HG03196 (cell line): Measurements from ENCODE around the gene BICD1.
A peak's percentile ranks its signal among the peaks of the same experiment; 100 is the strongest.

ENCODE experiments used
- ATAC-seq: cut with Tn5 transposase; IDR thresholded peaks from one replicate; pipeline ENCODE4 v1.9.1; 2021; ENCODE audit not compliant: unreplicated experiment

The BICD1 gene

DNA sequence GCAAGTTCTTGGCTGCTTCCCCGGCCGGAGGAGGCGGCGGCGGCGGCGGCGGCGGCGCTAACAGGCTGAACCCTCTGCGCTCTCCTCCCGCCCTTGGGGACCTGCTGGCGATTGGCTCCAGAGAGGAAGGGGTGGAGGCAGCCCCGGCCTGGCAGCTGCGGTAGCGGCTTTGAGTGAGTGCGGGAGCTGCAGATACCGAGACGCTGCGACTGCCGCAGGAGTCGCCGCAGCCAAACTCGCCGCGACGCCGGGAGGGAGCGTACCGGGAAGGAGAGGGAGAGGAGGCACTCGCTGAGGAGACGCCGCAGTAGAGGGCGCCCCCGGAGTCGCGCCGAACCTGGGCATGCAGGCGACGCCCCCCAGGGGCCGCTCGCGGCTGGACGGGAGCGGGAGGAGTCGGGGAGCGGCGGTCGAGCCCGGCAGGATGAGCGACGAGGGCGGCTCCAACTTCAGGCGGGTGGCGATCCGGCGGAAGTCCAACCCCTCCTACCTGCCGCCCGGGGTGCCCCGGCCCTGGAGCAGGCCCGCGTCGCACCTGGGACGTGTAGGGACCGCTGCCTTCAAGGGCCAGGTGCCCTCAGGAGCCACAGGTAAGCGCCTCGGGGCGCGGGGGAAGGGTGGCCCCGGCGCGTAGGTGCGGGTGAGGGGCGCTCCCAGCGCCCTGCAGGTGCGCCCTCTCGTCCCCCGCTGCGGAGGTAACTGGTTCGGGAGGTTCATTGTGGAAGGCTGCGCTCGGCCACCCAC lies 292.9 kb downstream of the BICD1 start, which contains the start of gene FGD4:
FGD4 (plus strand) TSS at position 189 of the 744 bp plus-strand sequence.
- peak; percentile 84 for ATAC-seq

DNA sequence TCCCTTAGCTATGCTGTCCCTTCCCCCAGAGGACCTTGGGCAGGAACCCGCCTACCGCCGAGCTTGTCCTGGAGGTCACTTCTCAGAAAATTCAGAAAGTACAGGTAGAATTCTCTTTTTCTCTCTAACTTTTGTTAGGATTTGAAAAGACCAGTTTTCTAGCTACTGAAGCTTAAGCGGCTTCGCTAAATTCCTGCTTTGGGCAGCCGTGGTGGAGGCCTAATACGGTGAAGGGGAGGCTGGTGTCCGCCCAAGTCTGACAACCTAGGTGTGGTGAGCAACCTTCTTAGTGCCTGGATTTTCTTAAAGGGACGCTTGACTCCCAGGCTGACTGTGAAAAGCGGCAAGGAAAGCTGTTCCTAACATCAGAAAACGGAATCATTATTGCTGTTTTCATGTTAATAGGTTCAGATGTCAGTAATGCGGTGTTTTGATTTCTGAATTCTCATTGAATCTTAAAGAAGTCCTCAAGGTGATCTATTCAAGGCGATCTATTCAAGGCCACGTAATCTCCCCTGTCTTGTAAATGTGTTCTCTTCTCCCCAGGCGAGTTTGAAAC lies 293.5 kb downstream of the BICD1 start:
- no peak for ATAC-seq

DNA sequence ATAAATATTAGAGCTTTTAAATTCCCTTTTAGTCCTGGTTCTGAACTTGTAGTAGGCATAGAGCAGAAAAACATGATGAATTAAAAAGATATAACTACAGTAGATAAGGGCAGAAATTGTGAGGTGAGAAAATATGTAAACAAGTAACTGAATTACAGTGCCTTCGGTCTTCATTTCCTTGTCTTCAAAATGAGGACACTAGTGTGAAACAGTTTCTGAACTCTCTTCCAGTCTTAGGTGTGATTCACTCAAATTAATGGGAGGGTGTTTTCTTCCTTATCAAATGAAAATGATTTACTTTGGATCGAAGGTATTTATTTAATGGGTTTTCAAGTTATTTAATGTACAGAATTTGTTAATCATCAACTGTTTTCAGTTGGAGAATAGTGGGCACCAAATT lies 294.2 kb downstream of the BICD1 start:
- no peak for ATAC-seq

DNA sequence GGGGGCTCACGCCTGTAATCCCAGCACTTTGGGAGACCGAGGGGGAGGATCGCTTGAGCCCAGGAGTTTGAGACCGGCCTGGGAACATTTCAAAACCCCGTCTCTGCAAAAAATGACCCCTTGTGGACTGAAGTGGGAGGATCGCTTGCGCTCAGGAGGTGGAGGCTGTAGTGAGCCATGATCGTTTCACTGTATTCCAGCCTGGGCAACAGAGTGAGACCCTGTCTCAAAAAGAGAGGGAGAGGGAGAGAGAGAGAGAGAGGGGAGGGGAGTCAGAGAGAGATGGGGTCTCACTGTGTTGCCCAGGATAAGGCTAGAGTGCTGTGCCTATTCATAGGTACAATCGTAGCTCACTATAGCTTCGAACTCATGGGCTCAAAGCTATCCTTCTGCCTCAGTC lies 295.5 kb downstream of the BICD1 start:
- no peak for ATAC-seq

DNA sequence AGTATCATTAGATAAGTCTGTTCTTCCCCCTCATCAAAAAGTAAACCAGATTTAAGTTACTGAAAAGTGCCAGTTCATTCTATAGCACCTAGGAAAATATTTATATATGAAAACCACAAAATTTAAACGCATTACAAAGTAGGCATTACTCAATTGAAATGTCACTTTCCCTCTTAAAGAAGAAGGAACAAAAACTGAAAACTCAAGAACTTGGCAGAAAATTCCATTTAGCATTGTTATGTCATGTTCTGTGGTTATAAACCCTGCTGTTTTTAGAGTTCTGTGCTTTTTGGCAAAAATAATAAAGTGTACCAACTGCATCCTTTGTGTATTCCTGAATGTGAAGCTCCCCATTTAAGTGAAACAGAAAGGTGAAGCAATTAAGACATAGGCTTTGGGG lies 296.3 kb downstream of the BICD1 start:
- no peak for ATAC-seq

DNA sequence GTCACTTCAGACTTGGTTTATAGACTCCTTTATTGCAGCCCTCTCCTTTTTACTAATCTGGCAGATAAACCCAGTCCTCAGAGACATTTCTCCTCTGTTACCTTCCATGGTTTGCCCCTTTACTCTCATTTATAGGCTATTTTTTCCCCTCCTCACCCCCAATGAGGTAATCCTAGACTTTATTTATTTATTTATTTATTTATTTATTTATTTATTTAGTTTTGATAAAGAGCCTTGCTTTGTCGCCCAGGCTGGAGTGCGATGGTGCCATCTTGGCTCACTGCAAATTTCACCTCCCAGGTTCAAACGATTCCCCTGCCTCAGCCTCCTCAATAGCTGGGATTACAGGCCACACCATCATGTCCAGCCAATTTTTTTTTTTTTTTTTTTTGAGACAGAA lies 301.1 kb downstream of the BICD1 start:
- ATAC-seq = no peak

DNA sequence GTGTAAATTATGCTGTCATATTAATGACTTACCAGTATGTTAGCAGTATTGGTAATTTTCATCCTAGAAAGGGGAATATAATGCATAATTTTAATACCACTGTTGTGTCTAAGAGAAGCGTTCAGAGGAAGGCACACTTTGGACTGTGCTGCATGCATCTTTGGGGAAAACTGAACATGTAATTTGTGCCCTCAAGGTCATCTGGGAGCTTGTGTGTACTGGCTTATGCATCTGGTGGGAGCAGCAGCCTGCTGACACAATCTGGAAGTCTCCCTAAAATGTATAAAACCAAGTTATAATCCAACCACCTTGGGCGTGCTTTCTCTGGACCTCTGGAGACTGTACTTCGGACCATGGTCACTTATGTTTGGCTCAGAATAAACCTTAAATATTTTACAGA lies 306.8 kb downstream of the BICD1 start:
- no peak for ATAC-seq

DNA sequence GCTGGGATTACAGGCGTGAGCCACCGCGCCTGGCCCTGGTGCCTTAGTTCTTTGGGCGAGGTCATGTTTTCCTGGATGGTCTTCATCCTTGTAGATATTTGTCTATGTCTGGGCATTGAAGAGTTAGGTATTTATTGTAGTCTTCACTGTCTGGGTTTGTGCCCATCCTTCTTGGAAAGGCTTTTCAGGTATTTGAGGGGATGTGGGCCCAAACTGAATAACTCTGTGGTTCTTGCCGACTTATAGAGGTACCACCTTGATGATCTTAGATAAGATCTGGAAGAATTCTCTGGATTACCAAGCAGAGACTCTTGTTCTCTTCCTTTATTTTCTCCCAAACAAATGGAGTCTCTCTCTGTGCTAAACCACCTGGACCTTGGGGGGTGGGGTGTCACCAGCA lies 311.6 kb downstream of the BICD1 start:
- ATAC-seq = no peak

DNA sequence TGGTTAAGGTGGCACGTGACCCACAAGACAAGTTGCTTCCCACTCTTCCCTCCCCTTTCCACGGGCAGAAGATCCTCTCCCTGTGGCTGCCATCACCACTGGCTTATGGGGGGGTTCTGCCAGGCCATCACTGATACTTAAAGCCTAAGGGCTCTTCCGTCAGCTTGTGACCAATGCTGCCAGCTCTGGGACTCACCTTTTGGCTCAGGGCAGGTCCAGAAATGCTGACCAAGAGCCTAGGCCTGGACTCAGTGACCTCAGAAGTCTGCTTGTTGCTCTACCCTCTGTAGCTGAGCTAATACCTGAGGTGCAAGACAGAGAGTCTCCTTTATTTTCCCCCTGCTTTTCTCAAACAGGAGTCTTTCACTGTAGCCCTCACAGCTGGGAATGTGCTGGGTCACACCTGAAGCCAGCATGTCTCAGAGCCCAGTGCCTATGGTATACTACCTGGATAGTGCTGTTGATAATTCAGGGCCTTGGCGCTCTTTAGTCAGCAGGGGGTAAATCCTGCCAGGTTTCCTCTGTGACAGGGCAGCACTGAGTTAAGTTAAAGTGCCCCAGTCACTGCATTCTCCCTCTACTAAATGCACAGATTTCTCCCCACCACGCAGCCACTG lies 312.4 kb downstream of the BICD1 start:
- ATAC-seq = no peak

DNA sequence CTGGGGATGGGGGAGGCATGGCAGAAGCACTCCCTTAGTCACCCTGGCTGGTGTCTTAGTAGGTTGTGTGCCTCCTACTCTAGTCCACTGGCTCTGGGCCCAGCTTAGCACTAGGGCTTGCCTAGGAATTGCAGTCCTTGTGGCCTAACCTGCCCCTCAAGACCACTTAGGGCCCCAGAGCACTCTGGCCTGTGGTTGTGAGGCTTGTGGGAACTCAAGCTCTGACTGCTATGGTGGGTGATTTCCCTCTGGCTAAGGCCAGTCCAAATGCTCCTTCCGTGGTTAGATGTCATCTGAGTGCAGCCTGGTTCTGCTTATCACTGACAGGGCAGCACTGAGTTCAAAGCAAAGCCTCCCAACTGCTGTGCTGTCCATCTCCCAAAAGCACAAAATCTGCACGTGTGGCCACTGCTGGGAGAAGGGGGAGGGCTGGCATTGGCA lies 312.9 kb downstream of the BICD1 start:
- ATAC-seq = no peak

DNA sequence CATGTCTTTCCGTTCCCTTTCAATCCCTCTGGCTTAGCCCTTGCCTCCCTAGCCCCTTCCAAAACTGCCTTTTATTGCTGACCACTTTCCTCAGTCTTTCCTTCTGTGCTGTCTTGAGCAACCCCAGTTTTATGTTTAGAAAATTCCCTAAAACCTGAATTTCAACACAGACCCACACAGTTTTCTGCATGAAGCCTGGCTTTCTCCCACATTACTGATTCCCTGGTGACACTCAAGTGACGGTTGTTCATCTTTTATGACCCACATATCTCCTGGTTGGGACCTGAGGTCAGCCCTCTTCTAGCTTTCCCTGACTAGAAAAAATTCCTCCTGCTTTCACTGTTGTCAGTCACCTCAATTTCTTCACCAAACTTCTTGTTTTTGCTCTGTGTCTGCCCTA lies 313.7 kb downstream of the BICD1 start:
- no peak for ATAC-seq

DNA sequence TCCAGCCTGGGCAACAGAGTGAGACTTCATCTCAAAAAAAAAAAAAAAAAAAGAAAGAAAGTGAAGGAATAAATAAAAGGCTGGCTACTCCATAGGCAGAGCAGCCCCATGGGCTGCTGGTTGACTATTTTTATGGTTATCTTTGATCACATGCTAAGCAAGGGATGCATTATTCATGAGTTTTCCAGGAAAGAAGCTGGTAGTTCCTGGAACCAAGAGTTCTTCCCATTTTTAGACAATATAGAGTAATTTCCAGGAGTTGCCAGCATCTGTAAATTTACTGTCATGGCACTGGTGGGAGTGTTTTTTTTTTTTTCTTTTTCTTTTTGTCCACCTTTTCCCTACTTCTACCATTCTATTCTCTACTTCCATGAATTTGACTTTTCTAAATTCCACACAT lies 316.9 kb downstream of the BICD1 start:
- ATAC-seq = no peak

DNA sequence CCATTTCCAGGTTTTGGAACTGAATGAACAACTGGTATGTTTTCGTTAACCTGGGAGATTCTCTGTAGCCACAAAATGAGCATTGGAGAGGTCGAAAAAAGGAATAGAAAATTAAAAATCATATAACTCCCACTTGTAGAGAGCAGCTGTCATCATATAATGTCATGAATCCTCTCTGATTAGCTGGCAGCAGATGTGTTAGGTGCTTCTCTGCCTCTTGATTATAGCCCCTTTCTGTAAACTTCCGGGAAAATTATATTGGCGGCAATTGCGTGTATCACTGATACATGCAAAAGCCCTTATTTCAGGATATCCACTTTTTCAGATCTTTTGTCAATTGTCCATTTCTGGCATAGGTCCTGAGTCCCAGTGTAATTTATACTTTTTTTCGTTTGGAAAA lies 324.4 kb downstream of the BICD1 start:
- no peak for ATAC-seq
